Ovary (tissue), 9 donors: ENCODE results near the gene SORCS2. TPM values are rescaled to one million over a fixed set of nuclear protein-coding genes. Genes with fewer than 3 reads are reported as not detected.

ENCODE experiments used
- DNase-seq, 5 donors: peaks; one replicate each; pipeline ENCODE4 v3.0.0-alpha.2; 2019 to 2020
- H3K27ac ChIP-seq, 2 donors: fragments of 200-600 bp; one replicate each; pipeline versions ENCODE4 v1.5.1 to v1.8.0; 2019 to 2022
- H3K27me3 ChIP-seq: fragments of 200-600 bp; one replicate; pipeline ENCODE4 v1.8.0; 2022
- H3K36me3 ChIP-seq: fragments of 200-600 bp; sonication (generic); one replicate; pipeline ENCODE4 v1.5.1; 2019
- H3K4me1 ChIP-seq: one replicate; pipeline ENCODE4 v1.8.1; 2013; ENCODE audit warnings: mild to moderate bottlenecking, moderate library complexity; ENCODE audit not compliant: insufficient read depth
- H3K4me3 ChIP-seq: fragments of 200-600 bp; sonication (generic); one replicate; pipeline ENCODE4 v1.5.1; 2017
- H3K9me3 ChIP-seq, 2 donors: fragments of 200-600 bp in 1 of 2; sonication (generic) in 1 of 2; one replicate each; pipeline versions ENCODE4 v1.5.1 to v1.8.1; 2013 to 2019; ENCODE audit warnings: mild to moderate bottlenecking in 1 of 2, moderate library complexity in 1 of 2
- EP300 ChIP-seq: sonication (generic); formaldehyde crosslinking; IDR thresholded peaks from one replicate; pipeline ENCODE4 v1.6.1; 2017; ENCODE audit warnings: antibody characterized with exemption
- POLR2A ChIP-seq: fragments of 450-650 bp; IDR thresholded peaks from one replicate; pipeline ENCODE4 v1.6.1; 2017; ENCODE audit warnings: antibody characterized with exemption, mild to moderate bottlenecking, moderate library complexity
- WGBS, 3 donors: extraction: QIAGEN DNeasy Blood & Tissue Kit in 1 of 3; methylation state at CpG; one replicate each; pipeline versions ENCODE4 v1.1.5 to v1.1.7; 2013 to 2017; 5-methylcytosine and 5-hydroxymethylcytosine counted together
- intact Hi-C, 4 donors: fragments of 100-400 bp; cut with DNase I; formaldehyde crosslinking; loops; one replicate each; pipeline versions ENCODE4 v1.11.0 to v1.15.1; 2022 to 2023
- polyA plus RNA-seq, 2 donors: library from polyadenylated mRNA; stranded (reverse); fragments of 200-250 nt in 1 of 2; fragments of 350-450 nt in 1 of 2; fragmentation: Illumina TruSeq in 1 of 2; extraction: RNeasy Lipid Tissue Mini Kit (QIAGEN cat#74804) in 1 of 2; gene quantifications; one replicate each; pipeline ENCODE4 v1.2.3, GENCODE V29; 2013 to 2014
- total RNA-seq, 7 donors: library from RNA; depleted of rRNA in 2 of 7; stranded (reverse); fragments of >200 nt in 2 of 7; fragmentation: NEBNext Ultra II Directional in 3 of 7; extraction: Animal tissue kit (Norgen Biotek cat#: 25700) in 3 of 7; gene quantifications; one replicate each; pipeline versions ENCODE4 v1.1.0 to v1.2.4, GENCODE V29; 2016 to 2023
- TF ChIP-seq, protein P1 (sequence below), 3 donors: fragments of 450-650 bp in 2 of 3; fragments of 200-600 bp in 1 of 3; IDR thresholded peaks; one replicate each; pipeline versions ENCODE4 v1.5.1 to v1.8.0; 2016 to 2022; ENCODE audit warnings: antibody characterized with exemption in 3 of 3, mild to moderate bottlenecking in 1 of 3
- donor health status: DM: no; HTN: no; CAD: no; lungs with moderate emphysema.
- donor health status: DM: no; HTN: no; CAD: no.
- donor health status: Bipolar disorder and iron deficiency.
- donor health status: DM: yes; HTN: yes; CAD: no.
- donor health status: DM: no; HTN: no; CAD: no.
- donor health status: DM: yes; HTN: yes; CAD: no.

Gene SORCS2
- total and polyA plus RNA-seq, 9 donors, result 0.60 to 23.9 (median 7.1) TPM

DNA sequence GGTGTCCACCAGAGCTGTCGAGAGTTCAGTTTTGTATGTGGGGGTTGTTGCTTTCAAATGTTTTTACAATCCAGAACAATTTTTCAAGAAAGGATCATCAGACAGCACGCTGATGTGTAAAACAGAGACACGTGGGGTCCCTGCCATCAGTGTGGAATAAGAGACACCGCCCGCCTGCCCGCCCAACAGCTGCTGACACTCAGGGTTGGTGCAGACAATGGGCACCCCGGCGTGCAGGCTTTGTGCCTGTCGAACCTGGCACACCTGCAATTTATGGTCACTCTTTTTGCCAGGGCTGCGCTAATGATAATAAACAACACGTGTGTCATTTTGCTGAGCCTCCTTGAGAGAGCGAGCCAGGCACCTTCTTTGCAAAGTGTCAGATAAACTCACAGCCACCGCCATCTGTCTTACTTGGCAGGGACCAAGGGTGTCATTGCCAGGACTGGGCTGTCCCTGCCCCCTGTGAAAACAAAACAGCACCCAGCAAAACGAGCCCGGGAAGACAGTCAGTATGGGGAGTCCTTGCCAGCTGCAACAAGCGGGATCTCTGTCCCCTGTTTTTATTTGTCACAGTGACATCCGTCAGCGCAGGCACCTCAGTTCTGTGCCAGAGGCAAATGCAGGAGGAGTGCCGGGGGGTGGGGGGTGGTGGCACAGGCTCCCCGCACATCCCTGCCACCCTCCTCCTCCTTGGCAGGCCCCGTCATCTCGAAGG, 173.3 kb downstream of the SORCS2 start:
- Histone ChIP-seq H3K27me3 (no peaks in the 10 kb centered on the region), H3K36me3 (no peaks in the 10 kb centered on the region), H3K9me3 (no peaks in the 10 kb centered on the region), H3K27ac (no peak overlapping the region), H3K4me3 (no peak overlapping the region), H3K4me1 (peaks cover 11% of the 10 kb centered on the region)
- TF ChIP-seq, protein P1, sequence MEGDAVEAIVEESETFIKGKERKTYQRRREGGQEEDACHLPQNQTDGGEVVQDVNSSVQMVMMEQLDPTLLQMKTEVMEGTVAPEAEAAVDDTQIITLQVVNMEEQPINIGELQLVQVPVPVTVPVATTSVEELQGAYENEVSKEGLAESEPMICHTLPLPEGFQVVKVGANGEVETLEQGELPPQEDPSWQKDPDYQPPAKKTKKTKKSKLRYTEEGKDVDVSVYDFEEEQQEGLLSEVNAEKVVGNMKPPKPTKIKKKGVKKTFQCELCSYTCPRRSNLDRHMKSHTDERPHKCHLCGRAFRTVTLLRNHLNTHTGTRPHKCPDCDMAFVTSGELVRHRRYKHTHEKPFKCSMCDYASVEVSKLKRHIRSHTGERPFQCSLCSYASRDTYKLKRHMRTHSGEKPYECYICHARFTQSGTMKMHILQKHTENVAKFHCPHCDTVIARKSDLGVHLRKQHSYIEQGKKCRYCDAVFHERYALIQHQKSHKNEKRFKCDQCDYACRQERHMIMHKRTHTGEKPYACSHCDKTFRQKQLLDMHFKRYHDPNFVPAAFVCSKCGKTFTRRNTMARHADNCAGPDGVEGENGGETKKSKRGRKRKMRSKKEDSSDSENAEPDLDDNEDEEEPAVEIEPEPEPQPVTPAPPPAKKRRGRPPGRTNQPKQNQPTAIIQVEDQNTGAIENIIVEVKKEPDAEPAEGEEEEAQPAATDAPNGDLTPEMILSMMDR (IDR thresholded peaks at IDR 0.05), result no peak
- TF ChIP-seq EP300 (no peak), POLR2A (no peak)
- 53 to 65% (median 61%) methylated on average over 22 of the region's 22 CpGs for WGBS, 3 donors
- DNase-seq, result peak in 1 of 5 donors; percentile 30
- intact Hi-C loops, result no loop called here

DNA sequence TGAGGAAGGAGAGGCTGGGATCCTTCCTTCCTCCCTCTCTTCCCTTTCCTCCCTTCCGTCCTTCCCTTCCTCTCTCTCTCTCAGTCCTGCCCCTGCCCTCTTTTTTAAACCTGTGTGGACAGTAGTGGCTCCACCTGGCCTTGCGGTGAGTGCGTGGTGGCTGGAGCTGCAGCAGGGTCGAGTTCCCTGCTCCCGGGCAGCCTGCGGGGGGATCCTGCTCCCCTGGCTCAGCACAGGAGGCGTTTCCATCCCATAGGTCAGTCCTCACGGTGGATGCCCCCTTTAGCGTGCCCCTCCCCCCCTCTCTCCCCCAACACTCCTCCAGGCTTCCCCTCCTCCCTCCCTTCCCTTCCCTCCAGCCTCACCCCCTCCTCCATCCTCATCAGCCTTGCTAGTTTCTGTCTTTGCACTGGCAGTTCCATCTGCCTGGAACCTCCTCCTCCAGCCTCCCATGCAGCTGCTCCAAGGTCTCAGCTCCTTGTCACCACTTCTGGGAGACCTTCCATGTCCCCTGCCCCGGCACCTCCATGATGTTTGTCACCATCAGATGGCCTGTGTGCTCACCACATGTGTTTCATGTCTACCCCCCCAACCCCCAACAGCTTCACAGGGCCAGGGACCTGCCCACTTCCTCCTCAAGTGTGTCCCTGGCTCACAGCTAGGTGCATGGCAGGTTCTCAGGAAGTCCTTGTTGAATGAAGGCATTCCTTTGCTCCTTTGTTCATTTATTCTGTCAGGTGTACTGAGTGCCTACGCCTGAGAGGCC, 174.0 kb downstream of the SORCS2 start:
- no peaks in the 10 kb centered on the region for H3K9me3 ChIP-seq
- H3K4me1 ChIP-seq, result peaks cover 9% of the 10 kb centered on the region
- H3K4me3 ChIP-seq, result no peak overlapping the region
- no peak overlapping the region for H3K27ac ChIP-seq
- 65 to 72% (median 70%) methylated on average over 11 of the region's 11 CpGs for WGBS, 3 donors
- no peaks in the 10 kb centered on the region for H3K36me3 ChIP-seq
- peak in 1 of 5 donors; percentile 28 for DNase-seq
- intact Hi-C loops, result no loop called here
- TF ChIP-seq POLR2A, result no peak
- TF ChIP-seq EP300, result no peak
- TF ChIP-seq, protein P1 (IDR thresholded peaks at IDR 0.05), result no peak
- H3K27me3 ChIP-seq, result no peaks in the 10 kb centered on the region

DNA sequence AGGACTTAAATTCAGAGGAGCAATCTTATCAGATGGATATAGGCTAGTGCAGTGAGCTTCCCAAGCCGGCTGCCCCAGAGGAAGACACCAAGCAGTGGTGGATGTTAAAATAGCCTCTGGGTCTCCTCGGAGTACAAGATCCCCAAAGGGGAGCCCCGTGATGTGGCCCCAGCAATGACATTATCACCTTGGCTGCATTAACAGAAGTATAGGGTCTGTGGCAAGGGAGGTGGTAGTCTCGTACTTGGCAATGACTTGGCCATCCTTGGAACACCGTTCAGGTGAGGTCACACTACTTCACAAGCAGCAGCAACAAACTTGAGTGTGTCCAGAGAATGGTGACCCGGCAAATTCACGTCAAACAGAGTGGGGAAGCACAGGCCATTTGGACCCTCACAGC, 174.6 kb downstream of the SORCS2 start:
- DNase-seq, result no peak
- H3K27ac ChIP-seq, result no peak overlapping the region
- H3K36me3 ChIP-seq, result no peaks in the 10 kb centered on the region
- intact Hi-C loops, result no loop called here
- H3K27me3 ChIP-seq, result no peaks in the 10 kb centered on the region
- peaks cover 9% of the 10 kb centered on the region for H3K4me1 ChIP-seq
- H3K4me3 ChIP-seq, result no peak overlapping the region
- H3K9me3 ChIP-seq, result no peaks in the 10 kb centered on the region
- 87 to 90% (median 88%) methylated on average over 7 of the region's 7 CpGs for WGBS, 3 donors
- TF ChIP-seq POLR2A, result no peak
- TF ChIP-seq EP300, result no peak
- TF ChIP-seq, protein P1 (IDR thresholded peaks at IDR 0.05), result no peak

DNA sequence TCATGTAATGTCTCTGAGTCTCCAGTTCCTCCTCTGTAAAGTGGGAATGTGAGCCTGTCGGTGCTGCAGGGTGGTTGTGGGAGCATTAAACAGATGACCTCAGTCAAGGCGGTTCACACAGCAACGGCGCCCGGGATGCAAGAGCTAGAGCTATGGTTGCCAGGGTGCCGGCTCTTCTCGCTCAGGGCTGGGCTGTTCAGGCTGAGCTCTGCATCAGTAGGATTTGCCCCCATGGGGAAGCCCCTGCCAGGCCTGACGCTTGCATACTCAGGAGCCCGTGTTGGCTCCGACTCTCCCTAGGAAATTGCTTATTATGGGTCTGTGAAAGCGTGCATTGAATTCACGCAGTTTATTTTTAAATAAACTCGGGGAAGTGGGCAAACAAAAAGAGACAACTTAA, 175.1 kb downstream of the SORCS2 start:
- H3K4me1 ChIP-seq, result peaks cover 9% of the 10 kb centered on the region
- intact Hi-C loops, result no loop called here
- no peak overlapping the region for H3K4me3 ChIP-seq
- TF ChIP-seq EP300, result no peak
- no peak for TF ChIP-seq POLR2A
- TF ChIP-seq, protein P1 (IDR thresholded peaks at IDR 0.05), result no peak
- WGBS, 3 donors, result 56 to 81% (median 69%) methylated on average over 13 of the region's 13 CpGs
- H3K9me3 ChIP-seq, result no peaks in the 10 kb centered on the region
- no peaks in the 10 kb centered on the region for H3K36me3 ChIP-seq
- no peak overlapping the region for H3K27ac ChIP-seq
- DNase-seq, result no peak
- H3K27me3 ChIP-seq, result no peaks in the 10 kb centered on the region
